Measurements from ENCODE around the gene IQCM.

GRCh38 chr4:149708513-149709130, 107.0 kb downstream of the IQCM start:
- TF ChIP-seq, protein P1, sequence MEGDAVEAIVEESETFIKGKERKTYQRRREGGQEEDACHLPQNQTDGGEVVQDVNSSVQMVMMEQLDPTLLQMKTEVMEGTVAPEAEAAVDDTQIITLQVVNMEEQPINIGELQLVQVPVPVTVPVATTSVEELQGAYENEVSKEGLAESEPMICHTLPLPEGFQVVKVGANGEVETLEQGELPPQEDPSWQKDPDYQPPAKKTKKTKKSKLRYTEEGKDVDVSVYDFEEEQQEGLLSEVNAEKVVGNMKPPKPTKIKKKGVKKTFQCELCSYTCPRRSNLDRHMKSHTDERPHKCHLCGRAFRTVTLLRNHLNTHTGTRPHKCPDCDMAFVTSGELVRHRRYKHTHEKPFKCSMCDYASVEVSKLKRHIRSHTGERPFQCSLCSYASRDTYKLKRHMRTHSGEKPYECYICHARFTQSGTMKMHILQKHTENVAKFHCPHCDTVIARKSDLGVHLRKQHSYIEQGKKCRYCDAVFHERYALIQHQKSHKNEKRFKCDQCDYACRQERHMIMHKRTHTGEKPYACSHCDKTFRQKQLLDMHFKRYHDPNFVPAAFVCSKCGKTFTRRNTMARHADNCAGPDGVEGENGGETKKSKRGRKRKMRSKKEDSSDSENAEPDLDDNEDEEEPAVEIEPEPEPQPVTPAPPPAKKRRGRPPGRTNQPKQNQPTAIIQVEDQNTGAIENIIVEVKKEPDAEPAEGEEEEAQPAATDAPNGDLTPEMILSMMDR (tag by site-specific recombination; IDR thresholded peaks at IDR 0.05) = no peak
- TF ChIP-seq ZNF10 (tag by site-specific recombination; IDR thresholded peaks at IDR 0.05) (no peak), ZNF416 (tag by site-specific recombination; IDR thresholded peaks at IDR 0.05) (no peak), ZNF324 (tag by site-specific recombination; IDR thresholded peaks at IDR 0.05) (no peak), GLIS1 (tag by site-specific recombination; IDR thresholded peaks at IDR 0.05) (no peak), ZNF274 (IDR thresholded peaks at IDR 0.05; ENCODE audit: low read length) (no peak), ZNF274 (tag by site-specific recombination; IDR thresholded peaks at IDR 0.05; ENCODE audit: borderline replicate concordance) (no peak), BCL11A (tag by site-specific recombination; IDR thresholded peaks at IDR 0.05; ENCODE audit: low read depth) (no peak), ZBTB7A (tag by site-specific recombination; IDR thresholded peaks at IDR 0.05; ENCODE audit: low read depth) (no peak), ATF2 (tag by site-specific recombination; IDR thresholded peaks at IDR 0.05; ENCODE audit: low read depth) (no peak), ZNF24 (tag by site-specific recombination; IDR thresholded peaks at IDR 0.05) (no peak), PRDM1 (tag by site-specific recombination; IDR thresholded peaks at IDR 0.05) (no peak)
- TF ChIP-seq, protein P2, sequence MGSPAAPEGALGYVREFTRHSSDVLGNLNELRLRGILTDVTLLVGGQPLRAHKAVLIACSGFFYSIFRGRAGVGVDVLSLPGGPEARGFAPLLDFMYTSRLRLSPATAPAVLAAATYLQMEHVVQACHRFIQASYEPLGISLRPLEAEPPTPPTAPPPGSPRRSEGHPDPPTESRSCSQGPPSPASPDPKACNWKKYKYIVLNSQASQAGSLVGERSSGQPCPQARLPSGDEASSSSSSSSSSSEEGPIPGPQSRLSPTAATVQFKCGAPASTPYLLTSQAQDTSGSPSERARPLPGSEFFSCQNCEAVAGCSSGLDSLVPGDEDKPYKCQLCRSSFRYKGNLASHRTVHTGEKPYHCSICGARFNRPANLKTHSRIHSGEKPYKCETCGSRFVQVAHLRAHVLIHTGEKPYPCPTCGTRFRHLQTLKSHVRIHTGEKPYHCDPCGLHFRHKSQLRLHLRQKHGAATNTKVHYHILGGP (tag by site-specific recombination; IDR thresholded peaks at IDR 0.05) = no peak
